HCT116 (cell line): ENCODE measurements around the gene OSBP2.

Experiments
- CEBPB ChIP-seq: IDR thresholded peaks from 2 replicates; pipeline ENCODE4 v1.6.1; 2012; ENCODE audit warnings: low read depth
- EZH2 ChIP-seq: fragments of 200-600 bp; sonication (generic); IDR thresholded peaks from 2 replicates; pipeline ENCODE4 v1.6.1; 2017; ENCODE audit warnings: antibody characterized with exemption, mixed run types
- JUND ChIP-seq: IDR thresholded peaks from 2 replicates; pipeline ENCODE4 v1.6.1; 2012
- POLR2A ChIP-seq: IDR thresholded peaks from 2 replicates; pipeline ENCODE4 v1.7.0; 2011; ENCODE audit warnings: borderline replicate concordance; ENCODE audit not compliant: insufficient read depth, insufficient read length; ENCODE audit errors: extremely low read depth
- SIN3A ChIP-seq: IDR thresholded peaks from 2 replicates; pipeline ENCODE4 v1.6.1; 2012; ENCODE audit warnings: low read depth
- SP1 ChIP-seq: IDR thresholded peaks from 2 replicates; pipeline ENCODE4 v1.6.1; 2012; ENCODE audit warnings: low read depth
- TF ChIP-seq, protein P1 (sequence below), 3 experiments: fragments of 200-600 bp in 1 of 3; sonication (generic) in 1 of 3; IDR thresholded peaks in 2 of 3; conservative IDR thresholded peaks in 1 of 3; 2 replicates each; pipeline ENCODE4 v1.5.1; 2012 to 2017; ENCODE audit warnings: low read depth in 2 of 3, low read length in 2 of 3, antibody characterized with exemption in 1 of 3, borderline replicate concordance in 1 of 3, control low read depth in 1 of 3, mild to moderate bottlenecking in 1 of 3, mixed read lengths in 1 of 3, mixed run types in 1 of 3, moderate library complexity in 1 of 3; ENCODE audit not compliant: insufficient read depth in 1 of 3
- TF ChIP-seq, protein P2 (sequence below): IDR thresholded peaks from 2 replicates; pipeline ENCODE4 v1.6.1; 2012; ENCODE audit warnings: low read depth

DNA sequence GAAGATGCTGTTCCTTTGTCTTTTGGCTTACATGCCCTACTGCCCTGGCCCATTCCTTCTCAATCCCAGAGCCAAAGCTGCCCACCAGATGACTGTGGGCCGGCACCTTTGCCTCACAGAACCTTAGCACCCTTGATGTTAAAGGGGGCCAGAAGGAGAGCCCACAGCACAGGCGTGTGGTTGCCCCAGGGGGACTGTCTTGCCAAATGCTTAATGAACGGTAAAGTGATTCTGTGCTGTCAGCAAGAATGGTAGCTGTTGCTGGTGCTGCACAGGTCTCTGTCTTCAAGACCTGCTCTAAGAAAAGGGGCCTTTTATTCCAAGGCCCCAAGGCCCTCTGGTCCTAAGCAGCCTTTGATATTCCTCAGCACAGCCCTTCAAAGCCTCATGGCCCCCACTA lies 160.6 kb downstream of the OSBP2 start:
- TF ChIP-seq, protein P1, sequence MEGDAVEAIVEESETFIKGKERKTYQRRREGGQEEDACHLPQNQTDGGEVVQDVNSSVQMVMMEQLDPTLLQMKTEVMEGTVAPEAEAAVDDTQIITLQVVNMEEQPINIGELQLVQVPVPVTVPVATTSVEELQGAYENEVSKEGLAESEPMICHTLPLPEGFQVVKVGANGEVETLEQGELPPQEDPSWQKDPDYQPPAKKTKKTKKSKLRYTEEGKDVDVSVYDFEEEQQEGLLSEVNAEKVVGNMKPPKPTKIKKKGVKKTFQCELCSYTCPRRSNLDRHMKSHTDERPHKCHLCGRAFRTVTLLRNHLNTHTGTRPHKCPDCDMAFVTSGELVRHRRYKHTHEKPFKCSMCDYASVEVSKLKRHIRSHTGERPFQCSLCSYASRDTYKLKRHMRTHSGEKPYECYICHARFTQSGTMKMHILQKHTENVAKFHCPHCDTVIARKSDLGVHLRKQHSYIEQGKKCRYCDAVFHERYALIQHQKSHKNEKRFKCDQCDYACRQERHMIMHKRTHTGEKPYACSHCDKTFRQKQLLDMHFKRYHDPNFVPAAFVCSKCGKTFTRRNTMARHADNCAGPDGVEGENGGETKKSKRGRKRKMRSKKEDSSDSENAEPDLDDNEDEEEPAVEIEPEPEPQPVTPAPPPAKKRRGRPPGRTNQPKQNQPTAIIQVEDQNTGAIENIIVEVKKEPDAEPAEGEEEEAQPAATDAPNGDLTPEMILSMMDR (IDR thresholded peaks at IDR 0.05 in 2 of 3, conservative IDR thresholded peaks at IDR 0.05 in 1 of 3; ENCODE audit: borderline replicate concordance in 1 of 3, insufficient read depth in 1 of 3, low read depth in 2 of 3, low read length in 2 of 3), result no peak
- no peak for TF ChIP-seq EZH2
- TF ChIP-seq CEBPB, result no peak
- TF ChIP-seq, protein P2, sequence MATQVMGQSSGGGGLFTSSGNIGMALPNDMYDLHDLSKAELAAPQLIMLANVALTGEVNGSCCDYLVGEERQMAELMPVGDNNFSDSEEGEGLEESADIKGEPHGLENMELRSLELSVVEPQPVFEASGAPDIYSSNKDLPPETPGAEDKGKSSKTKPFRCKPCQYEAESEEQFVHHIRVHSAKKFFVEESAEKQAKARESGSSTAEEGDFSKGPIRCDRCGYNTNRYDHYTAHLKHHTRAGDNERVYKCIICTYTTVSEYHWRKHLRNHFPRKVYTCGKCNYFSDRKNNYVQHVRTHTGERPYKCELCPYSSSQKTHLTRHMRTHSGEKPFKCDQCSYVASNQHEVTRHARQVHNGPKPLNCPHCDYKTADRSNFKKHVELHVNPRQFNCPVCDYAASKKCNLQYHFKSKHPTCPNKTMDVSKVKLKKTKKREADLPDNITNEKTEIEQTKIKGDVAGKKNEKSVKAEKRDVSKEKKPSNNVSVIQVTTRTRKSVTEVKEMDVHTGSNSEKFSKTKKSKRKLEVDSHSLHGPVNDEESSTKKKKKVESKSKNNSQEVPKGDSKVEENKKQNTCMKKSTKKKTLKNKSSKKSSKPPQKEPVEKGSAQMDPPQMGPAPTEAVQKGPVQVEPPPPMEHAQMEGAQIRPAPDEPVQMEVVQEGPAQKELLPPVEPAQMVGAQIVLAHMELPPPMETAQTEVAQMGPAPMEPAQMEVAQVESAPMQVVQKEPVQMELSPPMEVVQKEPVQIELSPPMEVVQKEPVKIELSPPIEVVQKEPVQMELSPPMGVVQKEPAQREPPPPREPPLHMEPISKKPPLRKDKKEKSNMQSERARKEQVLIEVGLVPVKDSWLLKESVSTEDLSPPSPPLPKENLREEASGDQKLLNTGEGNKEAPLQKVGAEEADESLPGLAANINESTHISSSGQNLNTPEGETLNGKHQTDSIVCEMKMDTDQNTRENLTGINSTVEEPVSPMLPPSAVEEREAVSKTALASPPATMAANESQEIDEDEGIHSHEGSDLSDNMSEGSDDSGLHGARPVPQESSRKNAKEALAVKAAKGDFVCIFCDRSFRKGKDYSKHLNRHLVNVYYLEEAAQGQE, result no peak
- TF ChIP-seq SP1, result no peak
- TF ChIP-seq SIN3A, result no peak
- TF ChIP-seq POLR2A, result no peak
- TF ChIP-seq JUND, result no peak
